ENCODE data around the gene ABCA4. TPM values are rescaled to one million over a fixed set of nuclear protein-coding genes. Genes with fewer than 3 reads are reported as not detected.

ABCA4 gene
- polyA plus RNA-seq, 1 experiment: 0.25 TPM

- CTCF ChIA-PET: interaction anchor here (2.7 kb wide), 1 partner anchor 60 kb away, joined by 10 read pairs; the partner anchor contains the start of gene GCLM
- no peak overlapping the region for H3K4me3 ChIP-seq (ENCODE audit: low read depth, low read length)
- POLR2A ChIA-PET: no interaction called here
- H3K36me3 ChIP-seq (ENCODE audit: control insufficient read depth, insufficient read depth, low read length): no peaks in the 10 kb centered on the region
- no peak for TF ChIP-seq CTCF (IDR thresholded peaks at IDR 0.05; ENCODE audit: insufficient read depth, low read depth, low read length)
- H3K27me3 ChIP-seq (ENCODE audit: control insufficient read depth, insufficient read depth, low read length): no peaks in the 10 kb centered on the region; the same call in 1 of the 2 replicates
- no peak for DNase-seq (ENCODE audit: low read depth)
These were observed 151.1 kb downstream of the ABCA4 start for GRCh38 chr1:93969887-93970286.

- ChIA-PET CTCF (interaction anchor here (0.7 to 2.7 kb wide), 4 partner anchors 8 to 60 kb away, joined by 3 to 10 read pairs (median 4); partner anchors contain the start of gene GCLM), POLR2A (no interaction called here)
- Histone ChIP-seq H3K36me3 (ENCODE audit: control insufficient read depth, insufficient read depth, low read length) (no peaks in the 10 kb centered on the region), H3K27me3 (ENCODE audit: control insufficient read depth, insufficient read depth, low read length) (no peaks in the 10 kb centered on the region; the same call in 1 of the 2 replicates), H3K4me3 (ENCODE audit: low read depth, low read length) (no peak overlapping the region)
- DNase-seq (ENCODE audit: low read depth): no peak
- no peak for TF ChIP-seq CTCF (IDR thresholded peaks at IDR 0.05; ENCODE audit: insufficient read depth, low read depth, low read length)
These were observed 151.6 kb downstream of the ABCA4 start for GRCh38 chr1:93969371-93969770.

- ChIA-PET POLR2A (no interaction called here), CTCF (interaction anchor here (0.7 kb wide), 1 partner anchor 57 kb away, joined by 3 read pairs; no protein-coding TSS in a partner anchor)
- no peak for TF ChIP-seq CTCF (IDR thresholded peaks at IDR 0.05; ENCODE audit: insufficient read depth, low read depth, low read length)
- Histone ChIP-seq H3K4me3 (ENCODE audit: low read depth, low read length) (no peak overlapping the region), H3K27me3 (ENCODE audit: control insufficient read depth, insufficient read depth, low read length) (peaks cover 3% of the 10 kb centered on the region), H3K36me3 (ENCODE audit: control insufficient read depth, insufficient read depth, low read length) (no peaks in the 10 kb centered on the region)
- no peak for DNase-seq (ENCODE audit: low read depth)
These were observed 153.6 kb downstream of the ABCA4 start for GRCh38 chr1:93967306-93967705.

DNA sequence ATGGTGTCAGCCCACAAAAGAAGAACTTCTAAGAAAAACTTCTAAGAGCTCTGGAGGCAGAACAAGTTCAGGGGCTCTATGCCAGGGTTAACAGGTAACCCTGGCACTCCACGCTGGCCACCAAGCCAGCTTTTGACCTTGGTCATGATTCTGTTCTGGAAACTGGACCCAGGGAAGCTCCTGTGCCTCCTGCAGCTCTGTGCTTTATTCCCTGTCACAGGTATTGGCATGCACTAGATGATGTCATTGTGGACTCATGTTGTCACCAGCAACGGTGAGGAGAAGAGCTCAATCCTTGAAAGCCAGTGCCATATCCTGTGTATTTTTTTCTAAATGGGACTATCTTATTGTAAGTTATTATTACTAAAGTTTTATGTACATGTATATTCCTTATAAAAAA, 155.1 kb downstream of the ABCA4 start:
- ChIA-PET POLR2A (no interaction called here), CTCF (no interaction called here)
- no peak for TF ChIP-seq CTCF (IDR thresholded peaks at IDR 0.05; ENCODE audit: insufficient read depth, low read depth, low read length)
- DNase-seq (ENCODE audit: low read depth): no peak
- Histone ChIP-seq H3K36me3 (ENCODE audit: control insufficient read depth, insufficient read depth, low read length) (no peaks in the 10 kb centered on the region), H3K27me3 (ENCODE audit: control insufficient read depth, insufficient read depth, low read length) (peaks cover 3% of the 10 kb centered on the region), H3K4me3 (ENCODE audit: low read depth, low read length) (no peak overlapping the region)

GRCh38 chr1:93965256-93965655, 155.7 kb downstream of the ABCA4 start:
- Histone ChIP-seq H3K4me3 (ENCODE audit: low read depth, low read length) (no peak overlapping the region), H3K27me3 (ENCODE audit: control insufficient read depth, insufficient read depth, low read length) (peaks cover 3% of the 10 kb centered on the region), H3K36me3 (ENCODE audit: control insufficient read depth, insufficient read depth, low read length) (no peaks in the 10 kb centered on the region)
- no peak for TF ChIP-seq CTCF (IDR thresholded peaks at IDR 0.05; ENCODE audit: insufficient read depth, low read depth, low read length)
- ChIA-PET POLR2A (no interaction called here), CTCF (interaction anchor here (0.7 kb wide), 1 partner anchor 979 kb away, joined by 3 read pairs; no protein-coding TSS in a partner anchor)
- no peak for DNase-seq (ENCODE audit: low read depth)
